ENCODE data around the gene RIIAD1.
"Not testable (repeated sequence)": the region's sequence is repeated elsewhere in the genome, so short reads cannot be mapped to it uniquely, and the experiment has no call there.

Gene RIIAD1

DNA sequence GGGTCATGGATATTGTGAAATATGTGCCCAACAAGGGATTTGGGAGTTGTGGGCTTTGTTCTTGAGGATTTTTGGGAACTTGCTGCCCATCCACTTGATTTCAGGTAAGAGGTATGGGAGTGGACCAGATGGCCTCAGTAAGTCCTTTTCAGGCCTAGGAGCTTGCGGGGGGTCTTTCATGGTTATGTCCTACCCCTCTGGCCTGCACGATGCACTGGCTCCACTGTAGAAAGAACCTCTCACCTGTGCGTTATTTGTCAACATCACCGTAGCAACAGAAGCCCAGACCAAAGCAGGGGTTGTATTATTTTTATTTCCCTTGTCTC is 8.6 kb downstream of the RIIAD1 start:
- no peak for DNase-seq

GRCh38 chr1:151733126-151733525 is 11.8 kb downstream of the RIIAD1 start:
- no peak for DNase-seq

DNA sequence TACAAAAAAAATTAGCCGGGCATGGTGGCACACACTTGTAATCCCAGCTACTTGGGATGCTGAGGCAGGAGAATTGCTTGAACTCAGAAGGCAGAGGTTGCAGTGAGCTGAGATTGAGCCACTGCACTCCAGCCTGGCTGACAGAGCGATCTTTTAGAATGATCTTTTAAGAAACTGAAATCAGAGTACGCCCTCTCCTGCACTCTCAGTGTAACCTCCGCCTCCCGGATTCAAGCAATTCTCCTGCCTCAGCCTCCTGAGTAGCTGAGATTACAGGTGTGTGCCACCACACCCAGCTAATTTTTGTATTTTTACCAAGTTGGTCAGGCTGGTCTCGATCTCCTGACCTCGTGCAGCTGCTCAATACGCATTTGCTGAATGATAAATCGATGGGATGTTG is 12.7 kb downstream of the RIIAD1 start:
- not testable (repeated sequence) for DNase-seq

GRCh38 chr1:151737026-151737425 is 15.7 kb downstream of the RIIAD1 start:
- no peak for DNase-seq

DNA sequence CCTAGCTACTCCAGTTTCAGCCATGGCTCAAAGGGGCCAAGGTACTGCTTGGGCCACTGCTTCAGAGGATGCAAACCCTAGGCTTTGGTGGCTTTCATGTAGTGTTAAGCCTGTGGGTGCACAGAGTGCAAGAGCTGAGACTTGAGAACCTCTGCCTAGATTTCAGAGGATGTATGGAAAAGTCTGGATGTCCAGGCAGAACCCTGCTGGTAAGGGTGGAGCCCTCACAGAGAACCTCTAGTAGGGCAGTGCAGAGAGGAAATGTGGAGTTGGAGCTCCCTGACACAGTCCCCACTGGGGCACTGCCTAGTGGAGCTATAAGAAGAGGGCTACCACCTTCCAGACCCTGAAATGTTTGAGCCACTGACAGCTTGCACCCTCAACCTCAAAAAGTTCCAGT is 16.2 kb downstream of the RIIAD1 start:
- DNase-seq: no peak

- no peak for DNase-seq
Observed at GRCh38 chr1:151739590-151740355, 18.5 kb downstream of the RIIAD1 start.

DNA sequence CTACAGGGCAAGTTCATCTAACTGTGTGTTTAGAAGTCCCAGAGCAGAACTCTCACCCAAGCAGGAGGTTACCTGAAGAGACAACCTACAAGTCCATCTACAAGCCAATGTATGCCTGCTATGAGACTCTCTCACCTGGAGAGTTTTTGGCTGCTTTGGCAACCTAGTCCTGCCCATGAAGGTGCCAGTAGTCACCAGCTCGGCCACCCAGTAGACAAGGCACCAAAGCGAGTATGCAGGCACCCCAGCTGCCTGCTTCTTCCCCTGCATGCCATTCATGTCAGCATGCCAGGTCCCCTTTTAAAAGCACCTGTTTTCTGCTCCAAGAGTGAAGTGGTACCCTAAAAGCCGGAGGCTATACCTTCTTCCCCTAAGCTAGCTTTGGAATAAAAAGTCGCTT is 20.2 kb downstream of the RIIAD1 start:
- DNase-seq: no peak

DNA sequence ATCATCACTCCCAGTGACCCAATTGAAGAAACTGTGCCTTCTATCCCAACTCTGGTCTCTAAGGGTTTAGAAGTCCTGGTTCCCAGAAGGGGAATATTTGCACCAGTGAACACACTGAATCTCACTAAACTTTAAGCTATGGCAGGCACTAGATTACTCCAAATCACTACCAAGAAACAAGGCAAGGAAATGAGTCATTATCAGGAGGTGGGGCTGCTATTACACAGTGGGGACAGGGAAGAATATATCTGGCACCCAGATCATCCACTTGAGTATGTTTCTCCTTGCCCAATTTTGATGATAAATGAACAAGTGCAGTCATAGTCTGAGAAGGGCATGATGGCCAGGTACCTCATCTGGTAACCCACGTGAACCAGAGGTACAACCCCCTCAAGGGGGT is 35.0 kb downstream of the RIIAD1 start:
- no peak for DNase-seq

- no peak for DNase-seq
Observed at GRCh38 chr1:151759241-151759640, 37.9 kb downstream of the RIIAD1 start.

- no peak for DNase-seq
Observed at GRCh38 chr1:151760597-151761385, 39.5 kb downstream of the RIIAD1 start.

- peak; percentile 18 to 87 (median 73) for DNase-seq
Observed at GRCh38 chr1:151762941-151763921, 41.9 kb downstream of the RIIAD1 start, which contains the start of gene MRPL9. TSS of gene MRPL9 (minus strand) at chr1:151763496. CDS start at chr1:151763479, 17 bp downstream.

GRCh38 chr1:151763990-151764389 is 42.7 kb downstream of the RIIAD1 start:
- peak in 1 of 51 donors; percentile 47 for DNase-seq

- not testable (repeated sequence) for DNase-seq
Observed at GRCh38 chr1:151768351-151769066, 47.2 kb downstream of the RIIAD1 start.

DNA sequence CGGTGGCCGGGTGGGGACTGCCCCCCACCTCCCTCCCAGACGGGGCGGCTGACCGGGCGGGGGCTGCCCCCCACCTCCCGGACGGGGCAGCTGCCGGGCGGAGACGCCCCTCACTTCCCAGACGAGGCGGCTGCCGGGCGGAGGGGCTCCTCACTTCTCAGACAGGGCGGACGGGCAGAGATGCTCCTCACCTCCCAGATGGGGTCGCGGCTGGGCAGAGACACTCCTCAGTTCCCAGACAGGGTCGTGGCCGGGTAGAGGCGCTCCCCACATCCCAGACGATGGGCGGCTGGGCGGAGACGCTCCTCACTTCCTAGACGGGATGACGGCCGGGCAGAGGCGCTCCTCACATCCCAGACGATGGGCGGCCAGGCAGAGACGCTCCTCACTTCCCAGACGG is 47.9 kb downstream of the RIIAD1 start:
- DNase-seq: not testable (repeated sequence)

GRCh38 chr1:151773702-151774101 is 52.4 kb downstream of the RIIAD1 start:
- peak in 3 of 51 donors; percentile 10 to 56 (median 14) for DNase-seq

- DNase-seq: no peak
Observed at GRCh38 chr1:151774256-151774922, 53.1 kb downstream of the RIIAD1 start.

- no peak for DNase-seq
Observed at GRCh38 chr1:151775894-151776664, 54.8 kb downstream of the RIIAD1 start.

DNA sequence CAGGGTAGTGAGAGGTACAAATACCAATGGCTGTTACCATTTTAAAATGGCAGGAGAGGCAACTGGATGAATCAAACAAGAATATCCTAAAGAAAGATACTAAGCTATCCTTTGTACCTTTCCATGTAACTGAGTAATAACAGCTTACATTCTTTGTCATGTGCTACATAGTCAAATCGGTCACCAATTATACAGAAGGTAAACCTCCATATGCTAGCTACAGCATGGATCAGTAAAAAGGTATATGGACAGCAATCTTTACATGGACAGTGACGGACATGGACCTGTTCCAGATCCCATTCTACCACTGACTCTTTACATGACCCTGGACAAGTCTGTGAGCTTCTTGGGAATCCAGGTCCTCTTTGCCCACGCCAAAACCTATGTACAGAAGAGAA is 55.3 kb downstream of the RIIAD1 start:
- no peak for DNase-seq

- no peak for DNase-seq
Observed at GRCh38 chr1:151777317-151777716, 56.0 kb downstream of the RIIAD1 start.
